ENCODE results near the gene PAQR5.

PAQR5 gene

DNA sequence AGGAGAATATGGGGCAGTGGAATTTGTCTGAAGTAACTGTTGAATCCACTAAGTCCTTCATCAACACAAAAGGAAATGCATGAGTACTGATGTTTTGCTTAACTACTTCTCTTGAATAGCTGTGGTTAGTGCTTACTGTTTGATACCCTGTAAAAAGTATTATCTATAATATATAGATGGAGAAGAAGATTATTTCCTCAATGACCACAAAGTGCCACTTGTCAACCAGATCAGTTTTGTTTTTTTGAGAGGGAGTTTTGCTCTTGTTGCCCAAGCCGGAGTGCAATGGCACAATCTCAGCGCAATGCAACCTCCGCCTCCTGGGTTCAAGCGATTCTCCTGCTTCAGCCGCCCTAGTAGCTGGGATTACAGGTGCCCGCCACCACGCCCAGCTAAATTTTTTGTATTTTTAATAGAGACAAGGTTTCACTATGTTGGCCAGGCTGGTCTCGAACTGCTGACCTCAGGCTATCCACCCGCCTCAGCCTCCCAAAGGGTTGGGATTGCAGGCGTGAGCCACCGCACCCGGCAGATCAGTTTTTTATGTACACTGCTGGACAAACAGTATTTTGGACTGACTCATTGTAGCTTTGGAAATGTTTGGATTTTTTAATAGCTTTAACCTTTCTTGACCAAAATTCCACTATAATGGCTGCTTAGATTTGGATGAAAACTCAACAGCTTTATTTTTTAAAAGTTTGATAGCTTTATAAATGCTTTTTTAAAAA is 152.4 kb downstream of the PAQR5 start:
- TF ChIP-seq EGR1 (IDR thresholded peaks at IDR 0.05) (no peak), TEAD4 (IDR thresholded peaks at IDR 0.05) (no peak), TCF12 (IDR thresholded peaks at IDR 0.05; ENCODE audit: low read depth) (no peak)

GRCh38 chr15:69451951-69452691 is 153.4 kb downstream of the PAQR5 start:
- TF ChIP-seq RAD21 (IDR thresholded peaks at IDR 0.05; ENCODE audit: low read depth) (no peak), TAF1 (IDR thresholded peaks at IDR 0.05; ENCODE audit: low read depth) (no peak), EGR1 (IDR thresholded peaks at IDR 0.05) (no peak), TEAD4 (IDR thresholded peaks at IDR 0.05) (no peak), CREB1 (IDR thresholded peaks at IDR 0.05; ENCODE audit: low read depth) (no peak), NFIC (IDR thresholded peaks at IDR 0.05) (no peak), YY1 (IDR thresholded peaks at IDR 0.05; ENCODE audit: low read depth) (no peak), ZBTB7A (IDR thresholded peaks at IDR 0.05; ENCODE audit: low read depth) (no peak), EP300 (IDR thresholded peaks at IDR 0.05; ENCODE audit: borderline replicate concordance) (no peak), FOXM1 (IDR thresholded peaks at IDR 0.05; ENCODE audit: borderline replicate concordance, low read depth) (no peak)

GRCh38 chr15:69452692-69453521 is 154.2 kb downstream of the PAQR5 start, which contains the start of gene RPLP1:
RPLP1 (plus strand) TSS chr15:69452818; CDS start chr15:69452949, 131 bp downstream.
- peak; percentile 100 for TF ChIP-seq TAF1 (IDR thresholded peaks at IDR 0.05; ENCODE audit: low read depth)
- TF ChIP-seq CREB1 (IDR thresholded peaks at IDR 0.05; ENCODE audit: low read depth) = no peak
- TF ChIP-seq, protein P1, sequence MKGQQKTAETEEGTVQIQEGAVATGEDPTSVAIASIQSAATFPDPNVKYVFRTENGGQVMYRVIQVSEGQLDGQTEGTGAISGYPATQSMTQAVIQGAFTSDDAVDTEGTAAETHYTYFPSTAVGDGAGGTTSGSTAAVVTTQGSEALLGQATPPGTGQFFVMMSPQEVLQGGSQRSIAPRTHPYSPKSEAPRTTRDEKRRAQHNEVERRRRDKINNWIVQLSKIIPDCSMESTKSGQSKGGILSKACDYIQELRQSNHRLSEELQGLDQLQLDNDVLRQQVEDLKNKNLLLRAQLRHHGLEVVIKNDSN (IDR thresholded peaks at IDR 0.05) = peak; percentile 50
- TF ChIP-seq, protein P2, sequence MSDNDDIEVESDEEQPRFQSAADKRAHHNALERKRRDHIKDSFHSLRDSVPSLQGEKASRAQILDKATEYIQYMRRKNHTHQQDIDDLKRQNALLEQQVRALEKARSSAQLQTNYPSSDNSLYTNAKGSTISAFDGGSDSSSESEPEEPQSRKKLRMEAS (IDR thresholded peaks at IDR 0.05) = peak; percentile 90
- TF ChIP-seq FOXM1 (IDR thresholded peaks at IDR 0.05; ENCODE audit: borderline replicate concordance, low read depth) = peak; percentile 27; the same call in 1 of the 2 replicates
- TF ChIP-seq ZBTB7A (IDR thresholded peaks at IDR 0.05; ENCODE audit: low read depth) = no peak
- TF ChIP-seq CEBPB (IDR thresholded peaks at IDR 0.05) = no peak
- 0 out of 2 replicates have a peak, but pooled peaks have one; percentile 24 for TF ChIP-seq REST (IDR thresholded peaks at IDR 0.05; ENCODE audit: low read depth)
- TF ChIP-seq RAD21 (IDR thresholded peaks at IDR 0.05; ENCODE audit: low read depth) = no peak
- TF ChIP-seq TCF12 (IDR thresholded peaks at IDR 0.05; ENCODE audit: low read depth) = peak; percentile 58
- peak; percentile 75 for TF ChIP-seq YY1 (IDR thresholded peaks at IDR 0.05; ENCODE audit: low read depth)
- TF ChIP-seq TEAD4 (IDR thresholded peaks at IDR 0.05) = no peak; the same call in 1 of the 2 replicates
- no peak for TF ChIP-seq EP300 (IDR thresholded peaks at IDR 0.05; ENCODE audit: borderline replicate concordance)
- TF ChIP-seq NFIC (IDR thresholded peaks at IDR 0.05) = peak; percentile 8; the same call in 1 of the 2 replicates

DNA sequence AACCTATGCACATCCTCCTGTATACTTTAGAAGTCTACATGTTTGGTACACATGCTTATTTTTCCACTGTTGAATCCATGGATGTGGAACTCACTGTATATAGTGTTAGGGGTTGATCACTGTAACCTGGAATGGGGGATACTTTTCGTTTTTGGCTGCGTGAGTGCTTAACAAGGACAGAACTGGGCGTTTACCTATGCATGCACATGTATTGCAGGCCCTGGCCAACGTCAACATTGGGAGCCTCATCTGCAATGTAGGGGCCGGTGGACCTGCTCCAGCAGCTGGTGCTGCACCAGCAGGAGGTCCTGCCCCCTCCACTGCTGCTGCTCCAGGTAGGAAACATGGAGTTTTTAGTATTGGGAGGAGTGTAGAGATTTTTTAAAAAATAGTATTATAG is 156.2 kb downstream of the PAQR5 start:
- no peak for TF ChIP-seq YY1 (IDR thresholded peaks at IDR 0.05; ENCODE audit: low read depth)
- no peak for TF ChIP-seq NFIC (IDR thresholded peaks at IDR 0.05)
- TF ChIP-seq TEAD4 (IDR thresholded peaks at IDR 0.05) = no peak
- no peak for TF ChIP-seq TAF1 (IDR thresholded peaks at IDR 0.05; ENCODE audit: low read depth)
- TF ChIP-seq, protein P2 (IDR thresholded peaks at IDR 0.05) = no peak
- TF ChIP-seq TCF12 (IDR thresholded peaks at IDR 0.05; ENCODE audit: low read depth) = no peak
- no peak for TF ChIP-seq EGR1 (IDR thresholded peaks at IDR 0.05)
- TF ChIP-seq CREB1 (IDR thresholded peaks at IDR 0.05; ENCODE audit: low read depth) = no peak
- no peak for TF ChIP-seq EP300 (IDR thresholded peaks at IDR 0.05; ENCODE audit: borderline replicate concordance)
- TF ChIP-seq REST (IDR thresholded peaks at IDR 0.05; ENCODE audit: low read depth) = no peak
- TF ChIP-seq, protein P1 (IDR thresholded peaks at IDR 0.05) = no peak
